GM12878 (cell line): ENCODE data around the gene PRKN. TPM values are rescaled to one million over a fixed set of nuclear protein-coding genes. Genes with fewer than 3 reads are reported as not detected.

Source experiments
- ATAC-seq: fragments of 200-7000 bp; cut with Tn5 transposase; 3 replicates; pipeline ENCODE4 v1.9.1; 2020; ENCODE audit warnings: mild to moderate bottlenecking, moderate library complexity
- BruUV-seq: library from RNA; stranded (reverse); fragments of 400-500 nt; replicated peaks from 2 replicates; lab custom pipeline; 2021; lab: Mats Ljungman, UMichigan
- CTCF ChIA-PET: fragments of 300-600 bp; sonication (Branson Sonifier 250); formaldehyde crosslinking; extraction: SDS; loops from one replicate; lab custom pipeline; 2021; ENCODE audit warnings: inconsistent platforms; lab: Yijun Ruan, JAX
- POLR2A ChIA-PET: fragments of 350-600 bp; formaldehyde crosslinking; extraction: SDS; loops from one replicate; lab custom pipeline; 2021; ENCODE audit warnings: inconsistent platforms; lab: Charles Lee
- RAD21 ChIA-PET: fragments of 300-600 bp; sonication (Branson Sonifier 250); formaldehyde crosslinking; loops from one replicate; lab custom pipeline; 2023; ENCODE audit warnings: antibody characterized with exemption; ENCODE audit not compliant: unreplicated experiment; lab: Charles Lee
- SMC1A ChIA-PET: fragments of 300-600 bp; sonication (Branson Sonifier 250); formaldehyde crosslinking; loops from one replicate; lab custom pipeline; 2023; ENCODE audit not compliant: unreplicated experiment, uncharacterized antibody; lab: Charles Lee
- DNase-seq: peaks from one replicate; pipeline ENCODE4 v3.0.0-alpha.2; 2011; ENCODE audit warnings: low read depth, low spot score
- FAIRE-seq: peaks from 3 replicates; lab custom pipeline; 2011; peaks lifted over from hg19 to GRCh38; lab: Jason Lieb, UNC
- H2AFZ ChIP-seq: 2 replicates; pipeline ENCODE4 v1.6.0; 2011; ENCODE audit warnings: low read depth, low read length, control low read depth; ENCODE audit not compliant: control insufficient read depth
- H3K27ac ChIP-seq: 2 replicates; pipeline ENCODE4 v1.5.1; 2011; ENCODE audit warnings: control low read depth; ENCODE audit not compliant: control insufficient read depth, insufficient read depth
- H3K27me3 ChIP-seq, 2 experiments: replicated peaks in 1 of 2; 2 replicates each; pipeline versions ENCODE4 v1.6.0 to v1.6.1; 2011; ENCODE audit warnings: low read length in 1 of 2; ENCODE audit not compliant: control insufficient read depth in 2 of 2, insufficient read depth in 2 of 2
- H3K36me3 ChIP-seq, 2 experiments: 2 replicates each; pipeline ENCODE4 v1.5.1; 2011; ENCODE audit warnings: low read length in 1 of 2; ENCODE audit not compliant: control insufficient read depth in 2 of 2, insufficient read depth in 2 of 2
- H3K4me1 ChIP-seq: 2 replicates; pipeline ENCODE4 v1.6.1; 2011; ENCODE audit warnings: mild to moderate bottlenecking, low read length, moderate library complexity, mixed read lengths; ENCODE audit not compliant: control insufficient read depth, insufficient read depth
- H3K4me2 ChIP-seq: 2 replicates; pipeline ENCODE4 v1.6.0; 2011; ENCODE audit warnings: control low read depth; ENCODE audit not compliant: control insufficient read depth, insufficient read depth
- H3K4me3 ChIP-seq: fragments of 200-600 bp; sonication (generic); 2 replicates; pipeline ENCODE4 v1.5.1; 2016
- H3K79me2 ChIP-seq: 2 replicates; pipeline ENCODE4 v1.6.0; 2011; ENCODE audit warnings: low read length; ENCODE audit not compliant: control insufficient read depth, insufficient read depth
- H3K9ac ChIP-seq: 2 replicates; pipeline ENCODE4 v1.8.0; 2011; ENCODE audit warnings: low read length, control low read depth, mixed read lengths; ENCODE audit not compliant: control insufficient read depth, insufficient read depth
- H3K9me3 ChIP-seq: replicated peaks from 3 replicates; pipeline ENCODE4 v1.5.1; 2011; ENCODE audit warnings: mild to moderate bottlenecking, low read length; ENCODE audit not compliant: control insufficient read depth, insufficient read depth
- H4K20me1 ChIP-seq: 2 replicates; pipeline ENCODE4 v1.6.0; 2011; ENCODE audit not compliant: control insufficient read depth, insufficient read depth
- BMI1 ChIP-seq: fragments of 450-650 bp; IDR thresholded peaks from 2 replicates; pipeline ENCODE4 v1.6.1; 2016; ENCODE audit warnings: mild to moderate bottlenecking, moderate library complexity, borderline replicate concordance
- CBX3 ChIP-seq: fragments of 200-600 bp; sonication (generic); IDR thresholded peaks from 2 replicates; pipeline ENCODE4 v1.6.1; 2016; ENCODE audit warnings: low read depth, borderline replicate concordance
- CEBPZ ChIP-seq: fragments of 150-350 bp; IDR thresholded peaks from 2 replicates; pipeline ENCODE4 v1.6.1; 2016; ENCODE audit warnings: low read depth, low read length
- HCFC1 ChIP-seq: fragments of 150-350 bp; IDR thresholded peaks from 2 replicates; pipeline ENCODE4 v1.6.1; 2014; ENCODE audit warnings: low read length
- HDGF ChIP-seq: fragments of 450-650 bp; IDR thresholded peaks from 2 replicates; pipeline ENCODE4 v1.6.1; 2016; ENCODE audit warnings: antibody characterized with exemption
- IRF4 ChIP-seq: IDR thresholded peaks from 2 replicates; pipeline ENCODE4 v1.6.1; 2011; ENCODE audit warnings: low read depth, low read length
- MYC ChIP-seq: IDR thresholded peaks from 2 replicates; pipeline ENCODE4 v1.6.1; 2011; ENCODE audit warnings: mild to moderate bottlenecking, low read length, moderate library complexity, inconsistent platforms; ENCODE audit not compliant: insufficient read depth, insufficient replicate concordance, insufficient read length, severe bottlenecking
- NFYA ChIP-seq: IDR thresholded peaks from 2 replicates; pipeline ENCODE4 v1.6.1; 2011; ENCODE audit warnings: low read depth, mild to moderate bottlenecking, low read length, improper control_type of control experiment, borderline replicate concordance
- NR2C2 ChIP-seq: IDR thresholded peaks from 2 replicates; pipeline ENCODE4 v1.6.1; 2011; ENCODE audit warnings: borderline replicate concordance, low read depth; ENCODE audit not compliant: control insufficient read depth, insufficient read length
- PML ChIP-seq: IDR thresholded peaks from 2 replicates; pipeline ENCODE4 v1.6.1; 2012; ENCODE audit warnings: low read length, inconsistent platforms
- RB1 ChIP-seq: fragments of 450-650 bp; formaldehyde crosslinking; IDR thresholded peaks from 2 replicates; pipeline ENCODE4 v1.6.1; 2017; ENCODE audit warnings: mild to moderate bottlenecking, borderline replicate concordance
- SMARCA5 ChIP-seq: fragments of 450-650 bp; IDR thresholded peaks from 2 replicates; pipeline ENCODE4 v1.6.1; 2017; ENCODE audit warnings: mild to moderate bottlenecking
- SMC3 ChIP-seq: IDR thresholded peaks from 2 replicates; pipeline ENCODE4 v1.6.1; 2011; ENCODE audit warnings: low read length, improper control_type of control experiment, borderline replicate concordance
- SREBF1 ChIP-seq: IDR thresholded peaks from 2 replicates; pipeline ENCODE4 v1.6.1; 2012; ENCODE audit warnings: mild to moderate bottlenecking, low read length
- SRF ChIP-seq, 2 experiments: IDR thresholded peaks; 2 replicates each; pipeline ENCODE4 v1.6.1; 2011; ENCODE audit warnings: low read depth in 2 of 2, low read length in 2 of 2, mild to moderate bottlenecking in 1 of 2, moderate library complexity in 1 of 2
- SUPT20H ChIP-seq: IDR thresholded peaks from 2 replicates; pipeline ENCODE4 v1.6.1; 2011; ENCODE audit warnings: low read depth, mild to moderate bottlenecking, low read length, moderate library complexity, borderline replicate concordance; ENCODE audit not compliant: control insufficient read depth
- ZNF384 ChIP-seq: IDR thresholded peaks from 2 replicates; pipeline ENCODE4 v1.6.1; 2012; ENCODE audit warnings: low read depth, mild to moderate bottlenecking, low read length, improper control_type of control experiment, borderline replicate concordance
- WGBS: methylation state at CpG from one replicate; pipeline ENCODE4 v1.1.6; 2016; ENCODE audit warnings: low lambda C conversion rate; ENCODE audit not compliant: insufficient replicate concordance, insufficient coverage; ENCODE audit errors: missing lambda C conversion rate; 5-methylcytosine and 5-hydroxymethylcytosine counted together
- in situ Hi-C: fragments of 300-500 bp; cut with MboI; formaldehyde crosslinking; loops from 9 replicates; pipeline ENCODE4 v1.14.3; 2018; ENCODE audit warnings: mixed read lengths
- intact Hi-C: fragments of 100-400 bp; cut with micrococcal nuclease; formaldehyde crosslinking; loops from one replicate; pipeline ENCODE4 v1.14.2; 2022; ENCODE audit not compliant: unreplicated experiment
- polyA plus RNA-seq, 11 experiments: library from polyadenylated mRNA; depleted of rRNA in 4 of 11; unstranded in 6 of 11; stranded (reverse) in 5 of 11; fragments of >200 nt; fragmentation: Nextera tagmentation in 4 of 11; fragmentation: Illumina TruSeq in 1 of 11; extraction: Ambion mirVana in 4 of 11; extraction: Trizol in 1 of 11; gene quantifications; 1 replicate in 1 of 11; 2 replicates in 10 of 11; pipeline versions ENCODE4 v1.2.1 to v1.2.3, GENCODE V29; 2011 to 2016; ENCODE audit warnings: inconsistent platforms in 2 of 11, missing spikeins in 2 of 11, low read depth in 1 of 11
- total RNA-seq, 4 experiments: library from RNA; depleted of rRNA in 3 of 4; stranded (reverse); fragments of >200 nt in 3 of 4; fragmentation: Illumina TruSeq in 1 of 4; extraction: Trizol in 1 of 4; gene quantifications; 2 replicates each; pipeline versions ENCODE4 v1.2.1 to v1.2.3, GENCODE V29; 2013 to 2021
- TF ChIP-seq, protein P1 (sequence below): fragments of 450-650 bp; IDR thresholded peaks from 2 replicates; pipeline ENCODE4 v1.6.1; 2017; ENCODE audit warnings: mild to moderate bottlenecking, low read depth, inconsistent platforms; ENCODE audit not compliant: poor library complexity, severe bottlenecking
- TF ChIP-seq, protein P2 (sequence below): fragments of 450-650 bp; IDR thresholded peaks from 2 replicates; pipeline ENCODE4 v1.6.1; 2014; ENCODE audit warnings: mild to moderate bottlenecking

The PRKN gene
- total and polyA plus RNA-seq, 10 of the 15 experiments (the other 5 are each of a cell fraction or from before 2014, with no cell fraction given) = 0.06 to 0.09 TPM; not detected in 8

DNA sequence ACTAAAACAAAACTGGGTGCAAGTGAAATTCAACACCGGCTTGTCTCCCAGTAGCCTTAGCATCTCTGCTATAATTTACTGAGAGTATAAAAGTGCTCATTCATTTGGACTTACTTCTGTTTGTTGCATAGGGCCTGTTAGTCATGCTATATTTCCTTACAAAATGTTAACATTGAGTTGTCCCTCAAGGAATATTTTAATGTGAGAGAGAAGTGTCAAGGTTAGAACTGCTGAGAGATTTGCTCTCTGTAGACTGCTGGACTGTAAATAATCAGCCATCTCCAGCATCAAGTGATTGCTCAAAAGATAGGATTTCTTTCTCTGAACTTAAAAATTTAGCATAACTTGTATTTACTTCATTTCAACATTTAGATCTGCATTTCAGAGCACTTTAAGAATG is 1125.2 kb downstream of the PRKN start:
- no peaks in the 10 kb centered on the region for H3K79me2 ChIP-seq
- H3K9me3 ChIP-seq = no peaks in the 10 kb centered on the region
- H3K27ac ChIP-seq = no peak overlapping the region
- intact Hi-C loops = no loop called here
- BruUV-seq = no TSS peak
- FAIRE-seq = no peak
- no peaks in the 10 kb centered on the region; a peak in 1 of 4 replicates for H3K27me3 ChIP-seq
- in situ Hi-C loops = no loop called here
- no peaks in the 10 kb centered on the region for H3K4me1 ChIP-seq
- no peak for ATAC-seq
- no peak overlapping the region for H3K4me3 ChIP-seq
- H3K4me2 ChIP-seq = no peak overlapping the region
- no peaks in the 10 kb centered on the region for H3K36me3 ChIP-seq
- ChIA-PET POLR2A (no interaction called here), CTCF (no interaction called here), SMC1A (no interaction called here), RAD21 (no interaction called here)
- H4K20me1 ChIP-seq = no peaks in the 10 kb centered on the region
- 75% methylated on average over 1 of the region's 1 CpG for WGBS
- no peak overlapping the region for H3K9ac ChIP-seq
- H2AFZ ChIP-seq = no peak overlapping the region
- TF ChIP-seq, protein P1, sequence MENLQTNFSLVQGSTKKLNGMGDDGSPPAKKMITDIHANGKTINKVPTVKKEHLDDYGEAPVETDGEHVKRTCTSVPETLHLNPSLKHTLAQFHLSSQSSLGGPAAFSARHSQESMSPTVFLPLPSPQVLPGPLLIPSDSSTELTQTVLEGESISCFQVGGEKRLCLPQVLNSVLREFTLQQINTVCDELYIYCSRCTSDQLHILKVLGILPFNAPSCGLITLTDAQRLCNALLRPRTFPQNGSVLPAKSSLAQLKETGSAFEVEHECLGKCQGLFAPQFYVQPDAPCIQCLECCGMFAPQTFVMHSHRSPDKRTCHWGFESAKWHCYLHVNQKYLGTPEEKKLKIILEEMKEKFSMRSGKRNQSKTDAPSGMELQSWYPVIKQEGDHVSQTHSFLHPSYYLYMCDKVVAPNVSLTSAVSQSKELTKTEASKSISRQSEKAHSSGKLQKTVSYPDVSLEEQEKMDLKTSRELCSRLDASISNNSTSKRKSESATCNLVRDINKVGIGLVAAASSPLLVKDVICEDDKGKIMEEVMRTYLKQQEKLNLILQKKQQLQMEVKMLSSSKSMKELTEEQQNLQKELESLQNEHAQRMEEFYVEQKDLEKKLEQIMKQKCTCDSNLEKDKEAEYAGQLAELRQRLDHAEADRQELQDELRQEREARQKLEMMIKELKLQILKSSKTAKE = no peak
- TF ChIP-seq MYC (no peak), SUPT20H (no peak), NR2C2 (no peak), IRF4 (no peak), SRF (IDR thresholded peaks at IDR 0.05; ENCODE audit: low read depth in 2 of 2, low read length in 2 of 2) (no peak), HCFC1 (no peak), RB1 (no peak), SMARCA5 (no peak), HDGF (no peak), PML (no peak), NFYA (no peak), CBX3 (no peak), ZNF384 (no peak), SMC3 (no peak), BMI1 (no peak), SREBF1 (no peak), CEBPZ (no peak)
- TF ChIP-seq, protein P2, sequence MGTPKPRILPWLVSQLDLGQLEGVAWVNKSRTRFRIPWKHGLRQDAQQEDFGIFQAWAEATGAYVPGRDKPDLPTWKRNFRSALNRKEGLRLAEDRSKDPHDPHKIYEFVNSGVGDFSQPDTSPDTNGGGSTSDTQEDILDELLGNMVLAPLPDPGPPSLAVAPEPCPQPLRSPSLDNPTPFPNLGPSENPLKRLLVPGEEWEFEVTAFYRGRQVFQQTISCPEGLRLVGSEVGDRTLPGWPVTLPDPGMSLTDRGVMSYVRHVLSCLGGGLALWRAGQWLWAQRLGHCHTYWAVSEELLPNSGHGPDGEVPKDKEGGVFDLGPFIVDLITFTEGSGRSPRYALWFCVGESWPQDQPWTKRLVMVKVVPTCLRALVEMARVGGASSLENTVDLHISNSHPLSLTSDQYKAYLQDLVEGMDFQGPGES = no peak
- TF ChIP-seq, all 136 proteins: peak for 0
- DNase-seq = no peak
